Heart left ventricle (tissue), 13 donors: ENCODE measurements around the gene PLA2G6.

Source experiments
- CTCF ChIP-seq, 12 donors: fragments of 200-600 bp; sonication (generic) in 4 of 12; IDR thresholded peaks; one replicate each; pipeline versions ENCODE4 v1.5.0 to v1.8.0; 2018 to 2022; ENCODE audit warnings: antibody characterized with exemption in 12 of 12, mild to moderate bottlenecking in 5 of 12
- POLR2A ChIP-seq, 2 donors: fragments of 450-650 bp; IDR thresholded peaks; one replicate each; pipeline ENCODE4 v1.6.1; 2017; ENCODE audit warnings: antibody characterized with exemption in 2 of 2, mild to moderate bottlenecking in 2 of 2, moderate library complexity in 2 of 2
- donor health status: ischemic (EF 13 %, LVEDD 7.1; RV severe dilation, severe dysfunction).
- donor health status: DM: no; HTN: yes; CAD: no.
- donor health status: DM: no; HTN: no; CAD: no.
- donor health status: ischemic (EF 25% LVEDD 6.9; RV normal size, moderate dysfunction).
- donor health status: ischemic (EF 25% LVEDD 5.7; RV mildly dilated, moderate dysfunction).
- donor health status: ischemic (EF 35%, LVEDD 5.7; RV mildly dilated, moderate dysfunction).
- donor health status: nonischemic (EF 11% LVEDD 7.7; RV severe dilation, severe dysfunction).
- donor health status: DM: yes; HTN: yes; CAD: no.
- donor health status: PGD.
- donor health status: ischemic (EF 29% LVEDD 5.4; RV normal size, mild dysfunction).
- donor health status: nonischemic (EF 23%, LVEDD 6.1; RV moderate dilation, normal function).

DNA sequence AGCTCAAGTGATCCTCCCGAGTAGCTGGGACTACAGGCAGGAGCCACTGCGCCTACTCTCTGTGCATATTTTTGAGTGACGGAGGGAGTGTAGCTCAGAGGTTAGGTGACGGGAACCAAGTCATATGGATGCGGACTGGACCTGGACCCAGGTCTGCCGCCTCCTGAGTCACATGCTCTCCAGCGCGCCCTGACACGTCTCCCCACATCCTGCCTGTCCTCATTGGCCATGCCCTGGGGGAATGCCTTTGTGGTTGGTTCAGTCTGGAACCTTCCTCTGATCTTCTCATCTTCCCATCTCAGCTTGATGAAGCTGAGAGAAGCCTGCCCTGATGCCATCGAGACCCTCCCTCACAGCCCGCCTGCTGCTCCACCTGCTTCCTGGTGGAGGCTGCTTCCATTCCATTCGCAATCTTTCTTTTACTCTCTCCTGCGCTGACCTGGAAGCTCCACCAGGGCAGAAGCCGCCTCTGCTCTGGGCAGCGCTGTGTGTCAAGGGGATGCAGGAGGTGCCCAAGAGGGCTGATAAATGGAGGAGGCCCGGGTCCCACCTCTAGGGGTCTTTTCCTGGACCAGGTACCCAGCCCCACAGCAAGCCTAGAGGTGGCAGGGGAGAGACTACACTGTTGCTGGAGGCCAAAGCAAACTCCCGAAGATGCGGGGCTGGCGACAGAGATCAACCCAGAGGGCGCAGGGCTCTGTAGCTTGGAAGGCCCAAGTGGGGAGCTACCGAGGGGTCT, 57.2 kb downstream of the PLA2G6 start:
- TF ChIP-seq CTCF (IDR thresholded peaks at IDR 0.05) (no peak), POLR2A (IDR thresholded peaks at IDR 0.05) (no peak)
